ENCODE data around the gene S100G. TPM values are rescaled to one million over a fixed set of nuclear protein-coding genes. Genes with fewer than 3 reads are reported as not detected.

Gene S100G
- total and polyA plus RNA-seq, 2 experiments from 2014 or later: not detected

DNA sequence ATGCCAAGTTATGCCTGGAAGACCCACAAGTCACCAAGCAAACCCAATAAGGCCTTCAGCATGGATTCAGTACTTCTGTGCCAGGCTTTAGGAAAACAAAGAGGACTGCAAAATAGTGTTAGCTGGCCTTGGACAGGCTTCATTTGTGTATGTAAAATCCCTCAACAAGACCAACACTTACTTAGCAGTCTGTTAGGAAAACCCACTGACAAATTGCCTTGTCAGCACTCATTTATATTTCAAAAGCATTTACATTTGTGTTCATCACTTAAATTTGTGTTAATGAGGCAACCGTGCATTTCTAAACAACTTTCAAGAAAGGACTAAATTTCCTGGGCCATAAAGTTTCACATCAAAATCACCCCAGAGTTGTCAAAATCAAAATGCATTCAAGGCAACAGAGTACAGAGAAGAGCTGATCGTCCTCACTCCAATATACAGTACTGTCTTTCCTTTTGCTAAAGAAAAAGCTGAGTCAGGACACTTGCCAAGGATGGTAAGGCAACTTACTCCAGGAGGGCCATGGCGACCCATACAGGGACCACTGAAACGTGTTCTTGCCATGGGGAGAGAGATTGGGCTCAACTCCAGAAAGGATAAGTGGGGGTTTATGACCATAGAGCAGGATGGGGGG, 1.6 kb downstream of the S100G start:
- Histone ChIP-seq H3K27me3 (ENCODE audit: insufficient read depth) (no peaks in the 10 kb centered on the region), H3K9me2 (ENCODE audit: insufficient read depth) (no peaks in the 10 kb centered on the region), H3F3A (replicated peaks; ENCODE audit: low read depth) (no peaks in the 10 kb centered on the region), H4K20me1 (replicated peaks; ENCODE audit: insufficient read depth) (no peaks in the 10 kb centered on the region), H3K27ac (ENCODE audit: low read depth) (0 out of 2 replicates have a peak overlapping the region, but pooled peaks have one; percentile 61), H3K79me2 (replicated peaks; ENCODE audit: insufficient read depth) (no peaks in the 10 kb centered on the region), H3K36me3 (ENCODE audit: insufficient read depth) (no peaks in the 10 kb centered on the region), H3K4me1 (ENCODE audit: insufficient read depth) (peaks cover 6% of the 10 kb centered on the region; the same call in 1 of the 2 replicates), H2AFZ (no peak overlapping the region), H3K4me3 (no peak overlapping the region), H3K4me2 (no peak overlapping the region)
- Mint-ChIP-seq H3K4me3 (no peak overlapping the region), H3K9me3 (no peaks in the 10 kb centered on the region; the same call in 2 of the 3 replicates), H3K36me3 (ENCODE audit: low read depth) (peaks cover 31% of the 10 kb centered on the region), H3K4me1 (peaks cover 14% of the 10 kb centered on the region), H3K27ac (peak overlapping the region; percentile 56), H3K27me3 (ENCODE audit: insufficient read depth, low read depth, poor library complexity) (peaks cover 7% of the 10 kb centered on the region)
- no peak for ATAC-seq
- no peak for TF ChIP-seq ETS1 (IDR thresholded peaks at IDR 0.05)
- TF ChIP-seq POLR2AphosphoS5 (IDR thresholded peaks at IDR 0.05; ENCODE audit: low read depth): no peak
- TF ChIP-seq JUNB (IDR thresholded peaks at IDR 0.05; ENCODE audit: unreplicated experiment): no peak
- TF ChIP-seq CTCF (conservative IDR thresholded peaks at IDR 0.05; ENCODE audit: low read depth in 2 of 2): no peak
- no peak for TF ChIP-seq EZH2 (IDR thresholded peaks at IDR 0.05; ENCODE audit: low read depth, unreplicated experiment)
- TF ChIP-seq NANOG (IDR thresholded peaks at IDR 0.05; ENCODE audit: borderline replicate concordance): no peak
- no peak for TF ChIP-seq EZH2phosphoT487 (IDR thresholded peaks at IDR 0.05; ENCODE audit: unreplicated experiment)
- TF ChIP-seq REST (IDR thresholded peaks at IDR 0.05; ENCODE audit: unreplicated experiment): no peak
- TF ChIP-seq, protein P1, sequence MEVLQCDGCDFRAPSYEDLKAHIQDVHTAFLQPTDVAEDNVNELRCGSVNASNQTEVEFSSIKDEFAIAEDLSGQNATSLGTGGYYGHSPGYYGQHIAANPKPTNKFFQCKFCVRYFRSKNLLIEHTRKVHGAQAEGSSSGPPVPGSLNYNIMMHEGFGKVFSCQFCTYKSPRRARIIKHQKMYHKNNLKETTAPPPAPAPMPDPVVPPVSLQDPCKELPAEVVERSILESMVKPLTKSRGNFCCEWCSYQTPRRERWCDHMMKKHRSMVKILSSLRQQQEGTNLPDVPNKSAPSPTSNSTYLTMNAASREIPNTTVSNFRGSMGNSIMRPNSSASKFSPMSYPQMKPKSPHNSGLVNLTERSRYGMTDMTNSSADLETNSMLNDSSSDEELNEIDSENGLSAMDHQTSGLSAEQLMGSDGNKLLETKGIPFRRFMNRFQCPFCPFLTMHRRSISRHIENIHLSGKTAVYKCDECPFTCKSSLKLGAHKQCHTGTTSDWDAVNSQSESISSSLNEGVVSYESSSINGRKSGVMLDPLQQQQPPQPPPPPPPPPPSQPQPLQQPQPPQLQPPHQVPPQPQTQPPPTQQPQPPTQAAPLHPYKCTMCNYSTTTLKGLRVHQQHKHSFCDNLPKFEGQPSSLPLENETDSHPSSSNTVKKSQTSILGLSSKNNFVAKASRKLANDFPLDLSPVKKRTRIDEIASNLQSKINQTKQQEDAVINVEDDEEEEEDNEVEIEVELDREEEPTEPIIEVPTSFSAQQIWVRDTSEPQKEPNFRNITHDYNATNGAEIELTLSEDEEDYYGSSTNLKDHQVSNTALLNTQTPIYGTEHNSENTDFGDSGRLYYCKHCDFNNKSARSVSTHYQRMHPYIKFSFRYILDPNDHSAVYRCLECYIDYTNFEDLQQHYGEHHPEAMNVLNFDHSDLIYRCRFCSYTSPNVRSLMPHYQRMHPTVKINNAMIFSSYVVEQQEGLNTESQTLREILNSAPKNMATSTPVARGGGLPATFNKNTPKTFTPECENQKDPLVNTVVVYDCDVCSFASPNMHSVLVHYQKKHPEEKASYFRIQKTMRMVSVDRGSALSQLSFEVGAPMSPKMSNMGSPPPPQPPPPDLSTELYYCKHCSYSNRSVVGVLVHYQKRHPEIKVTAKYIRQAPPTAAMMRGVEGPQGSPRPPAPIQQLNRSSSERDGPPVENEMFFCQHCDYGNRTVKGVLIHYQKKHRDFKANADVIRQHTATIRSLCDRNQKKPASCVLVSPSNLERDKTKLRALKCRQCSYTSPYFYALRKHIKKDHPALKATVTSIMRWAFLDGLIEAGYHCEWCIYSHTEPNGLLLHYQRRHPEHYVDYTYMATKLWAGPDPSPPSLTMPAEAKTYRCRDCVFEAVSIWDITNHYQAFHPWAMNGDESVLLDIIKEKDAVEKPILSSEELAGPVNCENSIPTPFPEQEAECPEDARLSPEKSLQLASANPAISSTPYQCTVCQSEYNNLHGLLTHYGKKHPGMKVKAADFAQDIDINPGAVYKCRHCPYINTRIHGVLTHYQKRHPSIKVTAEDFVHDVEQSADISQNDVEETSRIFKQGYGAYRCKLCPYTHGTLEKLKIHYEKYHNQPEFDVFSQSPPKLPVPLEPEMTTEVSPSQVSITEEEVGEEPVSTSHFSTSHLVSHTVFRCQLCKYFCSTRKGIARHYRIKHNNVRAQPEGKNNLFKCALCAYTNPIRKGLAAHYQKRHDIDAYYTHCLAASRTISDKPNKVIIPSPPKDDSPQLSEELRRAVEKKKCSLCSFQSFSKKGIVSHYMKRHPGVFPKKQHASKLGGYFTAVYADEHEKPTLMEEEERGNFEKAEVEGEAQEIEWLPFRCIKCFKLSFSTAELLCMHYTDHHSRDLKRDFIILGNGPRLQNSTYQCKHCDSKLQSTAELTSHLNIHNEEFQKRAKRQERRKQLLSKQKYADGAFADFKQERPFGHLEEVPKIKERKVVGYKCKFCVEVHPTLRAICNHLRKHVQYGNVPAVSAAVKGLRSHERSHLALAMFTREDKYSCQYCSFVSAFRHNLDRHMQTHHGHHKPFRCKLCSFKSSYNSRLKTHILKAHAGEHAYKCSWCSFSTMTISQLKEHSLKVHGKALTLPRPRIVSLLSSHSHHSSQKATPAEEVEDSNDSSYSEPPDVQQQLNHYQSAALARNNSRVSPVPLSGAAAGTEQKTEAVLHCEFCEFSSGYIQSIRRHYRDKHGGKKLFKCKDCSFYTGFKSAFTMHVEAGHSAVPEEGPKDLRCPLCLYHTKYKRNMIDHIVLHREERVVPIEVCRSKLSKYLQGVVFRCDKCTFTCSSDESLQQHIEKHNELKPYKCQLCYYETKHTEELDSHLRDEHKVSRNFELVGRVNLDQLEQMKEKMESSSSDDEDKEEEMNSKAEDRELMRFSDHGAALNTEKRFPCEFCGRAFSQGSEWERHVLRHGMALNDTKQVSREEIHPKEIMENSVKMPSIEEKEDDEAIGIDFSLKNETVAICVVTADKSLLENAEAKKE (CRISPR knock-in tag; IDR thresholded peaks at IDR 0.05): no peak
- no peak for TF ChIP-seq CREB1 (CRISPR knock-in tag; IDR thresholded peaks at IDR 0.05; ENCODE audit: low read depth)
- no peak for TF ChIP-seq STAT1 (IDR thresholded peaks at IDR 0.05; ENCODE audit: unreplicated experiment)
- TF ChIP-seq ZNF114 (CRISPR knock-in tag; IDR thresholded peaks at IDR 0.05): no peak
- TF ChIP-seq ZNF331 (CRISPR knock-in tag; IDR thresholded peaks at IDR 0.05; ENCODE audit: low read depth): no peak
- no peak for DNase-seq (ENCODE audit: low spot score)

Measured in GM23338 (cell line).